Astrocyte (in vitro differentiated cells and primary cell): ENCODE data around the gene SCN2A. TPM values are rescaled to one million over a fixed set of nuclear protein-coding genes. Genes with fewer than 3 reads are reported as not detected.

Source experiments
- DNase-seq: peaks from one replicate; pipeline ENCODE4 v3.0.0-alpha.2; 2010; ENCODE audit warnings: low read depth
- FAIRE-seq: peaks from 2 replicates; lab custom pipeline; 2011; peaks lifted over from hg19 to GRCh38; lab: Jason Lieb, UNC
- H2AFZ ChIP-seq: 2 replicates; pipeline ENCODE4 v1.6.0; 2012; ENCODE audit warnings: low read depth, low read length, inconsistent platforms
- H3K27ac ChIP-seq: 2 replicates; pipeline ENCODE4 v1.5.1; 2011; ENCODE audit warnings: low read depth, low read length, inconsistent platforms
- H3K27me3 ChIP-seq: 2 replicates; pipeline ENCODE4 v1.6.0; 2011; ENCODE audit warnings: low read length, inconsistent platforms; ENCODE audit not compliant: insufficient read depth
- H3K36me3 ChIP-seq: 2 replicates; pipeline ENCODE4 v1.5.1; 2011; ENCODE audit warnings: low read length, inconsistent platforms; ENCODE audit not compliant: insufficient read depth
- H3K4me1 ChIP-seq: 2 replicates; pipeline ENCODE4 v1.5.1; 2011; ENCODE audit warnings: low read length, inconsistent platforms; ENCODE audit not compliant: insufficient read depth
- H3K4me2 ChIP-seq: 2 replicates; pipeline ENCODE4 v1.6.0; 2012; ENCODE audit warnings: low read length, inconsistent platforms
- H3K4me3 ChIP-seq: 2 replicates; pipeline ENCODE4 v1.5.1; 2011; ENCODE audit warnings: low read depth, mild to moderate bottlenecking, low read length, inconsistent platforms; ENCODE audit not compliant: insufficient read depth
- H3K79me2 ChIP-seq: 2 replicates; pipeline ENCODE4 v1.6.0; 2012; ENCODE audit warnings: mild to moderate bottlenecking, low read length, inconsistent platforms; ENCODE audit not compliant: insufficient read depth
- H3K9ac ChIP-seq: 2 replicates; pipeline ENCODE4 v1.6.0; 2012; ENCODE audit warnings: mild to moderate bottlenecking, low read length, inconsistent platforms
- H3K9me3 ChIP-seq: 2 replicates; pipeline ENCODE4 v1.5.1; 2012; ENCODE audit warnings: low read depth, mild to moderate bottlenecking, low read length, inconsistent platforms; ENCODE audit not compliant: insufficient read depth
- H4K20me1 ChIP-seq: 2 replicates; pipeline ENCODE4 v1.6.0; 2012; ENCODE audit warnings: low read length, inconsistent platforms; ENCODE audit not compliant: insufficient read depth
- H3K27ac Mint-ChIP-seq: one replicate; pipeline ENCODE4 v1.8.0; 2021; ENCODE audit warnings: mild to moderate bottlenecking, mixed read lengths; ENCODE audit not compliant: unreplicated experiment
- H3K27me3 Mint-ChIP-seq: one replicate; pipeline ENCODE4 v1.8.0; 2021; ENCODE audit warnings: low read depth, mixed read lengths; ENCODE audit not compliant: unreplicated experiment
- H3K36me3 Mint-ChIP-seq: one replicate; pipeline ENCODE4 v1.8.0; 2021; ENCODE audit warnings: low read depth, mixed read lengths; ENCODE audit not compliant: unreplicated experiment
- H3K4me1 Mint-ChIP-seq: one replicate; pipeline ENCODE4 v1.8.0; 2021; ENCODE audit warnings: low read depth, mixed read lengths; ENCODE audit not compliant: unreplicated experiment
- H3K4me3 Mint-ChIP-seq: one replicate; pipeline ENCODE4 v1.8.0; 2021; ENCODE audit warnings: mild to moderate bottlenecking, moderate library complexity, mixed read lengths; ENCODE audit not compliant: unreplicated experiment
- H3K9me3 Mint-ChIP-seq: one replicate; pipeline ENCODE4 v1.8.0; 2021; ENCODE audit warnings: mild to moderate bottlenecking, mixed read lengths; ENCODE audit not compliant: unreplicated experiment
- CTCF ChIP-seq: IDR thresholded peaks from 2 replicates; pipeline ENCODE4 v1.5.1; 2011; ENCODE audit warnings: low read depth, mild to moderate bottlenecking, inconsistent platforms, low read length, moderate library complexity; ENCODE audit not compliant: insufficient read depth
- EZH2 ChIP-seq: IDR thresholded peaks from 2 replicates; pipeline ENCODE4 v1.6.1; 2012; ENCODE audit warnings: mild to moderate bottlenecking, low read length, inconsistent platforms; ENCODE audit not compliant: insufficient read depth
- total RNA-seq: library from RNA; stranded (reverse); gene quantifications from 2 replicates; pipeline ENCODE4 v1.2.1, GENCODE V29; 2021

Gene SCN2A
- total RNA-seq, 1 donor from 2014 or later: 7.5 TPM

GRCh38 chr2:165219481-165219880 lies 19.7 kb upstream of the SCN2A start:
- Histone ChIP-seq H3K36me3 (no peaks in the 10 kb centered on the region), H3K4me2 (no peak overlapping the region), H3K79me2 (no peaks in the 10 kb centered on the region), H4K20me1 (no peaks in the 10 kb centered on the region), H3K9ac (no peak overlapping the region), H3K4me1 (no peaks in the 10 kb centered on the region), H3K4me3 (no peak overlapping the region), H3K9me3 (no peaks in the 10 kb centered on the region), H3K27ac (no peak overlapping the region), H2AFZ (no peak overlapping the region), H3K27me3 (no peaks in the 10 kb centered on the region)
- H3K4me1 Mint-ChIP-seq: no peaks in the 10 kb centered on the region
- FAIRE-seq (no peak), DNase-seq (no peak)
- H3K4me3 Mint-ChIP-seq: no peak overlapping the region
- peaks cover 2% of the 10 kb centered on the region for H3K9me3 Mint-ChIP-seq
- no peak overlapping the region for H3K27ac Mint-ChIP-seq
- TF ChIP-seq EZH2 (no peak), CTCF (no peak)
- no peaks in the 10 kb centered on the region for H3K36me3 Mint-ChIP-seq
- H3K27me3 Mint-ChIP-seq: no peaks in the 10 kb centered on the region

- no peak overlapping the region for H3K27ac Mint-ChIP-seq
- H3K9me3 Mint-ChIP-seq: no peaks in the 10 kb centered on the region
- H4K20me1 ChIP-seq: no peaks in the 10 kb centered on the region
- H3K79me2 ChIP-seq: no peaks in the 10 kb centered on the region
- TF ChIP-seq CTCF (no peak), EZH2 (no peak)
- no peak overlapping the region for H3K27ac ChIP-seq
- no peak overlapping the region for H3K4me2 ChIP-seq
- H3K36me3 ChIP-seq: no peaks in the 10 kb centered on the region
- no peak overlapping the region for H3K4me3 Mint-ChIP-seq
- no peaks in the 10 kb centered on the region for H3K9me3 ChIP-seq
- H3K27me3 ChIP-seq: no peaks in the 10 kb centered on the region
- no peak overlapping the region for H3K4me3 ChIP-seq
- no peak overlapping the region for H3K9ac ChIP-seq
- FAIRE-seq (no peak), DNase-seq (no peak)
- no peak overlapping the region for H2AFZ ChIP-seq
- no peaks in the 10 kb centered on the region for H3K4me1 Mint-ChIP-seq
- H3K27me3 Mint-ChIP-seq: no peaks in the 10 kb centered on the region
- H3K4me1 ChIP-seq: no peaks in the 10 kb centered on the region
- no peaks in the 10 kb centered on the region for H3K36me3 Mint-ChIP-seq
Observed at GRCh38 chr2:165224941-165225340, 14.3 kb upstream of the SCN2A start.

- Histone ChIP-seq H3K9me3 (no peaks in the 10 kb centered on the region), H4K20me1 (no peaks in the 10 kb centered on the region), H3K36me3 (no peaks in the 10 kb centered on the region), H3K27ac (no peak overlapping the region), H3K4me2 (no peak overlapping the region), H3K4me3 (no peak overlapping the region), H3K27me3 (no peaks in the 10 kb centered on the region), H3K4me1 (no peaks in the 10 kb centered on the region), H2AFZ (no peak overlapping the region), H3K9ac (no peak overlapping the region), H3K79me2 (no peaks in the 10 kb centered on the region)
- DNase-seq (no peak), FAIRE-seq (no peak)
- TF ChIP-seq CTCF: no peak
- no peak for TF ChIP-seq EZH2
- Mint-ChIP-seq H3K9me3 (peaks cover 4% of the 10 kb centered on the region), H3K27ac (no peak overlapping the region), H3K4me3 (no peak overlapping the region), H3K4me1 (no peaks in the 10 kb centered on the region), H3K36me3 (no peaks in the 10 kb centered on the region), H3K27me3 (peaks cover 2% of the 10 kb centered on the region)
Observed at GRCh38 chr2:165227571-165227970, 11.6 kb upstream of the SCN2A start.
